ENCODE results near the gene ARID1B. TPM values are rescaled to one million over a fixed set of nuclear protein-coding genes. Genes with fewer than 3 reads are reported as not detected.

Gene ARID1B
- total RNA-seq, 1 experiment from 2014 or later, result 63.9 TPM

DNA sequence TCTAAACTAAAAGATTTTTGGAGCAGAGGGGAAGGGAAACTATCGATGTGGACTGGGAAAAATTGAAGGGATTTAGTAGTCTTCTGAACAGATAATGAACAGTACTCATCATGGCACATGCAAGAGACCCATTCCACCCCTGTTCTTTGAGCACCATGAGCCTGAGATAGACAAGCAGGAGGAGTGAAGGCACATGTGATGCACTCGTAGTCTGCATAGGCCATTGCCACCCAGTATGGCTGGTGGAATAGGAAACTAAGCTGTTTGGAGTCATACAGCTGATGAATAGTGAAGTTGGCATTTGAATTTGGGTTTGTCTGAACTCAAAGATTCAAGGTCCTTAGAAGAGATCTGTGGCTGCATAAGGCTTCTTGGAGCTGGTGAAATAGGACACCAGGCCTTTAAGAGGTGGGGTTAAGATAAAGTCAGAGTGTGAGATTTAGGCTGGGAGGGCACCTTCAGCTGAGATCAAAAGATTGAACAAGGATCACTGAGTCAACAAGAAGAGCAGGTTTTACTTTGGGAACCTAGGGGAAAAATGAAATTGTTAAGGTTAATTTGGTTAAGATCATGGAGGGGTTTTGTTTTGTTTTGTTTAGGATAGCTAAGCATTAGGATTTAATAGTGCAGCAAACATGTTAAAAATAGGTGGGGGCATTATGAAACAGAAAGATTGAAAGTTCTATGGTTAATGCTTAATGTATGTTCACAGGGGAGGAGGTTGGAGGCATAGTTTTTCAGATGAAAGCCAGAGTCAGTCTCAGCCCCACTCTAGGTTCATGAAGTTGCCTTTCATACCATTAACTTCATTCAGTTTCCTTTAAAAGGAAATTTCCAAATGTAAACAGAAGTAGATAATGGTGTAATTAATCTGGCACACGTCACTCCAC is 148.8 kb downstream of the ARID1B start:
- H3K4me1 Mint-ChIP-seq (ENCODE audit: insufficient read depth, unreplicated experiment), result peaks cover 13% of the 10 kb centered on the region
- no peaks in the 10 kb centered on the region for H3K27me3 Mint-ChIP-seq (ENCODE audit: insufficient read depth, unreplicated experiment)
- no peaks in the 10 kb centered on the region for H3K36me3 Mint-ChIP-seq (ENCODE audit: insufficient read depth, unreplicated experiment)
- no peak overlapping the region for H3K4me3 Mint-ChIP-seq (ENCODE audit: unreplicated experiment)
- TF ChIP-seq, protein P1, sequence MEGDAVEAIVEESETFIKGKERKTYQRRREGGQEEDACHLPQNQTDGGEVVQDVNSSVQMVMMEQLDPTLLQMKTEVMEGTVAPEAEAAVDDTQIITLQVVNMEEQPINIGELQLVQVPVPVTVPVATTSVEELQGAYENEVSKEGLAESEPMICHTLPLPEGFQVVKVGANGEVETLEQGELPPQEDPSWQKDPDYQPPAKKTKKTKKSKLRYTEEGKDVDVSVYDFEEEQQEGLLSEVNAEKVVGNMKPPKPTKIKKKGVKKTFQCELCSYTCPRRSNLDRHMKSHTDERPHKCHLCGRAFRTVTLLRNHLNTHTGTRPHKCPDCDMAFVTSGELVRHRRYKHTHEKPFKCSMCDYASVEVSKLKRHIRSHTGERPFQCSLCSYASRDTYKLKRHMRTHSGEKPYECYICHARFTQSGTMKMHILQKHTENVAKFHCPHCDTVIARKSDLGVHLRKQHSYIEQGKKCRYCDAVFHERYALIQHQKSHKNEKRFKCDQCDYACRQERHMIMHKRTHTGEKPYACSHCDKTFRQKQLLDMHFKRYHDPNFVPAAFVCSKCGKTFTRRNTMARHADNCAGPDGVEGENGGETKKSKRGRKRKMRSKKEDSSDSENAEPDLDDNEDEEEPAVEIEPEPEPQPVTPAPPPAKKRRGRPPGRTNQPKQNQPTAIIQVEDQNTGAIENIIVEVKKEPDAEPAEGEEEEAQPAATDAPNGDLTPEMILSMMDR (IDR thresholded peaks at IDR 0.05; ENCODE audit: unreplicated experiment), result no peak
- H3K27ac Mint-ChIP-seq (ENCODE audit: low read depth, unreplicated experiment), result no peak overlapping the region
- ChIA-PET CTCF (interaction anchor here (0.6 to 2.6 kb wide), 3 partner anchors 9 to 171 kb away, joined by 4 to 14 read pairs (median 5); no protein-coding TSS in a partner anchor), POLR2A (interaction anchor here (0.8 to 1.4 kb wide), 2 partner anchors 11 to 60 kb away, joined by 3 read pairs; no protein-coding TSS in a partner anchor)
- peak; percentile 12 for DNase-seq (ENCODE audit: unreplicated experiment)
- H3K9me3 Mint-ChIP-seq (ENCODE audit: unreplicated experiment), result no peaks in the 10 kb centered on the region
- no TSS peak for BruUV-seq (replicated peaks)
- intact Hi-C loops (cut with micrococcal nuclease), result no loop called here

- Mint-ChIP-seq H3K9me3 (ENCODE audit: unreplicated experiment) (no peaks in the 10 kb centered on the region), H3K27me3 (ENCODE audit: insufficient read depth, unreplicated experiment) (no peaks in the 10 kb centered on the region), H3K4me1 (ENCODE audit: insufficient read depth, unreplicated experiment) (peaks cover 16% of the 10 kb centered on the region), H3K27ac (ENCODE audit: low read depth, unreplicated experiment) (no peak overlapping the region), H3K36me3 (ENCODE audit: insufficient read depth, unreplicated experiment) (no peaks in the 10 kb centered on the region), H3K4me3 (ENCODE audit: unreplicated experiment) (no peak overlapping the region)
- BruUV-seq (replicated peaks), result no TSS peak
- intact Hi-C loops (cut with micrococcal nuclease), result no loop called here
- ChIA-PET POLR2A (no interaction called here), CTCF (no interaction called here)
- TF ChIP-seq, protein P1 (IDR thresholded peaks at IDR 0.05; ENCODE audit: unreplicated experiment), result no peak
- DNase-seq (ENCODE audit: unreplicated experiment), result no peak
Observed at GRCh38 chr6:156928126-156928525, 150.9 kb downstream of the ARID1B start.

DNA sequence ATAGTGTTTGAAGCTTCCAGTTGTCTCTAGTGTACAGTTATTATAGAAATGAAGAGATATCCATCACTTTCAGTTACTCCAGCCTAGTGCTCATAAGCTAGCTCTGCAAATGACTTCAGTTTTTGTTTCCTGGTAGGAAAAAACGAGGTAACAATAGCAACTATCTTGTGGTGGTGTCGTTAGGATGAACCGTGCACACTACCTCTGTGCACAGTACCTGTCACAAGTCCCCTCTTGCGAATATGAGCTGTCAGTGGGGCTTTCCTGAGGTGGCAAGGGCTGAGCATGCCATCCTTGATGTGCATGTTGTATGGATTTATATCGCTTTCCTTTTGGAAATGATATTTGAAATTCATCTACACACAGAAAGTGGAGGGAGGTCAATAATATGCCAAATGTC is 151.8 kb downstream of the ARID1B start:
- CTCF ChIA-PET, result interaction anchor here (0.6 kb wide), 1 partner anchor 64 kb away, joined by 3 read pairs; no protein-coding TSS in a partner anchor
- intact Hi-C loops (cut with micrococcal nuclease), result no loop called here
- Mint-ChIP-seq H3K9me3 (ENCODE audit: unreplicated experiment) (no peaks in the 10 kb centered on the region), H3K4me3 (ENCODE audit: unreplicated experiment) (no peak overlapping the region), H3K36me3 (ENCODE audit: insufficient read depth, unreplicated experiment) (no peaks in the 10 kb centered on the region), H3K27me3 (ENCODE audit: insufficient read depth, unreplicated experiment) (no peaks in the 10 kb centered on the region), H3K4me1 (ENCODE audit: insufficient read depth, unreplicated experiment) (peaks cover 25% of the 10 kb centered on the region), H3K27ac (ENCODE audit: low read depth, unreplicated experiment) (no peak overlapping the region)
- DNase-seq (ENCODE audit: unreplicated experiment), result no peak
- no TSS peak for BruUV-seq (replicated peaks)
- TF ChIP-seq, protein P1 (IDR thresholded peaks at IDR 0.05; ENCODE audit: unreplicated experiment), result no peak
- POLR2A ChIA-PET, result interaction anchor here (0.5 kb wide), 1 partner anchor 94 kb away, joined by 3 read pairs; no protein-coding TSS in a partner anchor

DNA sequence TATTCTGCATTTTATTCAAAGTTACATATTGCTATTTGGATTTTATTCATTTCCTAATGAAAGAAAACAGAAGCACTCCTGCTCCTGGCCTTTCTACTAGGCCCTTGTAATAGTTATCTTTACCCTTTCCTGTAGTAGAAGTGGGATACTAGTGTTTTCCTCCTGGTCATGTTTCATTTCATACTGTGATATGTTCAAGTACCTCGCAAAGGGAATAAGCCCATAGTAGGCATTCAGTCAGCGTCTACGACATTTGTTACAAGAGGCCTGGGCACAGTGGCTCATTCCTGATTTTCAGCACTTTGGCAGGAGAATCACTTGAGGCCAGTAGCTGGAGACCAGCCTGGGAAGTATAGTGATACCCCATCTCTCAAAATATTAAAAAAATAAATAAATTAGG is 154.1 kb downstream of the ARID1B start:
- TF ChIP-seq, protein P1 (IDR thresholded peaks at IDR 0.05; ENCODE audit: unreplicated experiment), result no peak
- no peak overlapping the region for H3K27ac Mint-ChIP-seq (ENCODE audit: low read depth, unreplicated experiment)
- peaks cover 21% of the 10 kb centered on the region for H3K4me1 Mint-ChIP-seq (ENCODE audit: insufficient read depth, unreplicated experiment)
- intact Hi-C loops (cut with micrococcal nuclease), result loop anchor here (5.0 kb wide), 1 partner anchor 149 kb away; no protein-coding TSS in a partner anchor
- BruUV-seq (replicated peaks), result no TSS peak
- no peak overlapping the region for H3K4me3 Mint-ChIP-seq (ENCODE audit: unreplicated experiment)
- ChIA-PET CTCF (no interaction called here), POLR2A (interaction anchor here (0.7 to 0.8 kb wide), 2 partner anchors 90 to 1673 kb away, joined by 3 to 4 read pairs; no protein-coding TSS in a partner anchor)
- peaks cover 11% of the 10 kb centered on the region for H3K36me3 Mint-ChIP-seq (ENCODE audit: insufficient read depth, unreplicated experiment)
- DNase-seq (ENCODE audit: unreplicated experiment), result no peak
- no peaks in the 10 kb centered on the region for H3K27me3 Mint-ChIP-seq (ENCODE audit: insufficient read depth, unreplicated experiment)
- no peaks in the 10 kb centered on the region for H3K9me3 Mint-ChIP-seq (ENCODE audit: unreplicated experiment)

All from MCF 10A (cell line).